GM23338 (cell line): ENCODE measurements around the gene MAP2K5.

Experiments used
- CREB1 ChIP-seq: fragments of 250-450 bp; sonication (Bioruptor Pico); IDR thresholded peaks from 2 replicates; pipeline ENCODE4 v1.5.0; 2020; ENCODE audit warnings: low read depth, mild to moderate bottlenecking, moderate library complexity
- EZH2 ChIP-seq: fragments of 200-600 bp; sonication (generic); IDR thresholded peaks from one replicate; pipeline ENCODE4 v1.8.0; 2017; ENCODE audit warnings: antibody characterized with exemption, mild to moderate bottlenecking, low read depth; ENCODE audit not compliant: unreplicated experiment
- EZH2phosphoT487 ChIP-seq: fragments of 200-600 bp; sonication (generic); IDR thresholded peaks from one replicate; pipeline ENCODE4 v1.8.1; 2018; ENCODE audit warnings: antibody characterized with exemption; ENCODE audit not compliant: unreplicated experiment
- JUNB ChIP-seq: IDR thresholded peaks from one replicate; pipeline ENCODE4 v1.6.1; 2016; ENCODE audit warnings: antibody characterized with exemption; ENCODE audit not compliant: unreplicated experiment
- POLR2AphosphoS5 ChIP-seq: IDR thresholded peaks from 2 replicates; pipeline ENCODE4 v1.6.1; 2016; ENCODE audit warnings: antibody characterized with exemption, low read depth
- ZNF331 ChIP-seq: fragments of 250-450 bp; sonication (Bioruptor Pico); IDR thresholded peaks from 2 replicates; pipeline ENCODE4 v1.5.0; 2020; ENCODE audit warnings: low read depth, mild to moderate bottlenecking, moderate library complexity
- ZNF462 ChIP-seq: fragments of 250-450 bp; sonication (Bioruptor Pico); IDR thresholded peaks from 2 replicates; pipeline ENCODE4 v1.5.0; 2020; ENCODE audit warnings: mild to moderate bottlenecking, moderate library complexity
- TF ChIP-seq, protein P1 (sequence below), 2 experiments: fragments of 200-600 bp in 1 of 2; sonication (generic) in 1 of 2; conservative IDR thresholded peaks; 2 replicates each; pipeline versions ENCODE4 v1.5.1 to v1.6.1; 2016 to 2017; ENCODE audit warnings: antibody characterized with exemption in 2 of 2, low read depth in 2 of 2, mild to moderate bottlenecking in 2 of 2, moderate library complexity in 1 of 2
- TF ChIP-seq, protein P2 (sequence below): IDR thresholded peaks from one replicate; pipeline ENCODE4 v1.6.1; 2018; ENCODE audit warnings: antibody characterized with exemption; ENCODE audit not compliant: unreplicated experiment
- TF ChIP-seq, protein P3 (sequence below): IDR thresholded peaks from 2 replicates; pipeline ENCODE4 v1.6.1; 2016; ENCODE audit warnings: antibody characterized with exemption

DNA sequence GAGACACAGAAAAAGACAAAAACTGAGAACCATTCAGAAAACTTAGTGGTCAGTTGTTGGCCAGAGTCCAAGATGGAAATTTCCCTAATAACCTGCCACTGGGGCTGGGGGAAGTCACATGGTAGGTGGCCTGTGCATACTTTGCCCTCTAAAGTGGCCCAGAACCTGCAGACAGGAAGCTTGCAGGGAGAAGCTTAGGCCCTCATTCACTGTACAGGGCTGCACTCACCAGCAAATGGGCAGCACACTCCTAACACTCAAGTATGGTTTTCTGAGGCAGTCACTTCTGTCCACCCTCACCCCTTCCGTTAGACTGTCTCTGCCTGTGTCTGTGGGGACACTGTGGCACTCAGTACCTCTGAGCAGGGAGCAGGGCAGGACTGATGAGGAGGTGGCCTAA lies 311.9 kb downstream of the MAP2K5 start:
- TF ChIP-seq, protein P1, sequence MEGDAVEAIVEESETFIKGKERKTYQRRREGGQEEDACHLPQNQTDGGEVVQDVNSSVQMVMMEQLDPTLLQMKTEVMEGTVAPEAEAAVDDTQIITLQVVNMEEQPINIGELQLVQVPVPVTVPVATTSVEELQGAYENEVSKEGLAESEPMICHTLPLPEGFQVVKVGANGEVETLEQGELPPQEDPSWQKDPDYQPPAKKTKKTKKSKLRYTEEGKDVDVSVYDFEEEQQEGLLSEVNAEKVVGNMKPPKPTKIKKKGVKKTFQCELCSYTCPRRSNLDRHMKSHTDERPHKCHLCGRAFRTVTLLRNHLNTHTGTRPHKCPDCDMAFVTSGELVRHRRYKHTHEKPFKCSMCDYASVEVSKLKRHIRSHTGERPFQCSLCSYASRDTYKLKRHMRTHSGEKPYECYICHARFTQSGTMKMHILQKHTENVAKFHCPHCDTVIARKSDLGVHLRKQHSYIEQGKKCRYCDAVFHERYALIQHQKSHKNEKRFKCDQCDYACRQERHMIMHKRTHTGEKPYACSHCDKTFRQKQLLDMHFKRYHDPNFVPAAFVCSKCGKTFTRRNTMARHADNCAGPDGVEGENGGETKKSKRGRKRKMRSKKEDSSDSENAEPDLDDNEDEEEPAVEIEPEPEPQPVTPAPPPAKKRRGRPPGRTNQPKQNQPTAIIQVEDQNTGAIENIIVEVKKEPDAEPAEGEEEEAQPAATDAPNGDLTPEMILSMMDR (conservative IDR thresholded peaks at IDR 0.05; ENCODE audit: low read depth in 2 of 2) = no peak
- TF ChIP-seq, protein P2, sequence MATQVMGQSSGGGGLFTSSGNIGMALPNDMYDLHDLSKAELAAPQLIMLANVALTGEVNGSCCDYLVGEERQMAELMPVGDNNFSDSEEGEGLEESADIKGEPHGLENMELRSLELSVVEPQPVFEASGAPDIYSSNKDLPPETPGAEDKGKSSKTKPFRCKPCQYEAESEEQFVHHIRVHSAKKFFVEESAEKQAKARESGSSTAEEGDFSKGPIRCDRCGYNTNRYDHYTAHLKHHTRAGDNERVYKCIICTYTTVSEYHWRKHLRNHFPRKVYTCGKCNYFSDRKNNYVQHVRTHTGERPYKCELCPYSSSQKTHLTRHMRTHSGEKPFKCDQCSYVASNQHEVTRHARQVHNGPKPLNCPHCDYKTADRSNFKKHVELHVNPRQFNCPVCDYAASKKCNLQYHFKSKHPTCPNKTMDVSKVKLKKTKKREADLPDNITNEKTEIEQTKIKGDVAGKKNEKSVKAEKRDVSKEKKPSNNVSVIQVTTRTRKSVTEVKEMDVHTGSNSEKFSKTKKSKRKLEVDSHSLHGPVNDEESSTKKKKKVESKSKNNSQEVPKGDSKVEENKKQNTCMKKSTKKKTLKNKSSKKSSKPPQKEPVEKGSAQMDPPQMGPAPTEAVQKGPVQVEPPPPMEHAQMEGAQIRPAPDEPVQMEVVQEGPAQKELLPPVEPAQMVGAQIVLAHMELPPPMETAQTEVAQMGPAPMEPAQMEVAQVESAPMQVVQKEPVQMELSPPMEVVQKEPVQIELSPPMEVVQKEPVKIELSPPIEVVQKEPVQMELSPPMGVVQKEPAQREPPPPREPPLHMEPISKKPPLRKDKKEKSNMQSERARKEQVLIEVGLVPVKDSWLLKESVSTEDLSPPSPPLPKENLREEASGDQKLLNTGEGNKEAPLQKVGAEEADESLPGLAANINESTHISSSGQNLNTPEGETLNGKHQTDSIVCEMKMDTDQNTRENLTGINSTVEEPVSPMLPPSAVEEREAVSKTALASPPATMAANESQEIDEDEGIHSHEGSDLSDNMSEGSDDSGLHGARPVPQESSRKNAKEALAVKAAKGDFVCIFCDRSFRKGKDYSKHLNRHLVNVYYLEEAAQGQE = no peak
- TF ChIP-seq EZH2 (no peak), POLR2AphosphoS5 (no peak), EZH2phosphoT487 (no peak), ZNF462 (CRISPR knock-in tag) (no peak), CREB1 (no peak), JUNB (no peak), ZNF331 (CRISPR knock-in tag) (no peak)
- TF ChIP-seq, protein P3, sequence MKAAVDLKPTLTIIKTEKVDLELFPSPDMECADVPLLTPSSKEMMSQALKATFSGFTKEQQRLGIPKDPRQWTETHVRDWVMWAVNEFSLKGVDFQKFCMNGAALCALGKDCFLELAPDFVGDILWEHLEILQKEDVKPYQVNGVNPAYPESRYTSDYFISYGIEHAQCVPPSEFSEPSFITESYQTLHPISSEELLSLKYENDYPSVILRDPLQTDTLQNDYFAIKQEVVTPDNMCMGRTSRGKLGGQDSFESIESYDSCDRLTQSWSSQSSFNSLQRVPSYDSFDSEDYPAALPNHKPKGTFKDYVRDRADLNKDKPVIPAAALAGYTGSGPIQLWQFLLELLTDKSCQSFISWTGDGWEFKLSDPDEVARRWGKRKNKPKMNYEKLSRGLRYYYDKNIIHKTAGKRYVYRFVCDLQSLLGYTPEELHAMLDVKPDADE = no peak
